ENCODE measurements around the gene DFFB.
"Not testable (repeated sequence)": the region's sequence is repeated elsewhere in the genome, so short reads cannot be mapped to it uniquely, and the experiment has no call there.

Gene DFFB

GRCh38 chr1:3856923-3857790 is at the start of gene DFFB, which contains the start of gene CEP104:
DFFB (plus strand) TSS chr1:3857476; CDS start chr1:3857604, 128 bp downstream.
CEP104 (minus strand) TSS chr1:3857211; CDS start chr1:3852407, 4,804 bp downstream.
- H3K4me3 ChIP-seq (ENCODE audit: low read depth, low read length), result peak within 1 kb of the TSS; percentile 73

GRCh38 chr1:3807769-3808168 is 49.5 kb upstream of the DFFB start:
- no peak overlapping the region for H3K4me3 ChIP-seq (ENCODE audit: low read depth, low read length)
- TF ChIP-seq CTCF (IDR thresholded peaks at IDR 0.05; ENCODE audit: low read depth, low read length), result no peak

More at GRCh38 chr1:3856923-3857790, at the start of gene DFFB, which contains the start of gene CEP104:
- no peak for TF ChIP-seq CTCF (IDR thresholded peaks at IDR 0.05; ENCODE audit: low read depth, low read length)

- H3K4me3 ChIP-seq (ENCODE audit: low read depth, low read length), result no peak overlapping the region
- no peak for TF ChIP-seq CTCF (IDR thresholded peaks at IDR 0.05; ENCODE audit: low read depth, low read length)
Measured at GRCh38 chr1:3809680-3810079, 47.6 kb upstream of the DFFB start.

GRCh38 chr1:3810149-3810761 is 47.0 kb upstream of the DFFB start:
- H3K4me3 ChIP-seq (ENCODE audit: low read depth, low read length), result not testable (repeated sequence)

GRCh38 chr1:3811595-3811911 is 45.7 kb upstream of the DFFB start:
- no peak for TF ChIP-seq CTCF (IDR thresholded peaks at IDR 0.05; ENCODE audit: low read depth, low read length)
- H3K4me3 ChIP-seq (ENCODE audit: low read depth, low read length), result no peak overlapping the region

GRCh38 chr1:3814065-3814464 is 43.2 kb upstream of the DFFB start:
- H3K4me3 ChIP-seq (ENCODE audit: low read depth, low read length), result no peak overlapping the region
- no peak for TF ChIP-seq CTCF (IDR thresholded peaks at IDR 0.05; ENCODE audit: low read depth, low read length)

- no peak overlapping the region for H3K4me3 ChIP-seq (ENCODE audit: low read depth, low read length)
- no peak for TF ChIP-seq CTCF (IDR thresholded peaks at IDR 0.05; ENCODE audit: low read depth, low read length)
Measured at GRCh38 chr1:3814771-3815561, 42.3 kb upstream of the DFFB start.
